K562 (cell line): ENCODE results near the gene MCC. TPM values are rescaled to one million over a fixed set of nuclear protein-coding genes. Genes with fewer than 3 reads are reported as not detected.

Experiments used
- ATAC-seq: fragments of 200-7000 bp; cut with Tn5 transposase; 3 replicates; pipeline ENCODE4 v1.9.1; 2020; ENCODE audit warnings: moderate library complexity
- BruUV-seq: library from RNA; stranded (reverse); fragments of 400-500 nt; replicated peaks from 2 replicates; lab custom pipeline; 2021; lab: Mats Ljungman, UMichigan
- CTCF ChIA-PET: fragments of 300-600 bp; formaldehyde crosslinking; extraction: SDS; loops from one replicate; lab custom pipeline; 2021; ENCODE audit warnings: low intra/inter-chr PET ratio; lab: Yijun Ruan, JAX
- POLR2A ChIA-PET: fragments of 300-600, 350-650 bp; sonication (Branson Sonifier 250); formaldehyde crosslinking; extraction: SDS; loops from one replicate; lab custom pipeline; 2021; ENCODE audit warnings: antibody characterized with exemption, inconsistent platforms; lab: Yijun Ruan, JAX
- DNase-seq, 4 experiments: peaks; one replicate each; pipeline versions ENCODE4 v3.0.0 to v3.0.0-alpha.2; 2011 to 2018; ENCODE audit warnings: low spot score in 3 of 4, mixed read lengths in 3 of 4; ENCODE audit errors: extremely low read depth in 1 of 4
- FAIRE-seq: peaks from 2 replicates; lab custom pipeline; 2011; peaks lifted over from hg19 to GRCh38; lab: Jason Lieb, UNC
- H2AFZ ChIP-seq: 2 replicates; pipeline ENCODE4 v1.6.0; 2011; ENCODE audit warnings: low read depth, low read length, control low read depth, inconsistent platforms
- H3K27ac ChIP-seq: fragments of 200-600 bp; 3 replicates; pipeline ENCODE4 v1.8.0; 2011; ENCODE audit warnings: low read depth, mild to moderate bottlenecking, control low read depth, inconsistent platforms, low read length, moderate library complexity, mixed read lengths; ENCODE audit errors: extremely low read depth
- H3K27me3 ChIP-seq, 2 experiments: fragments of 300-600 bp in 1 of 2; 2 replicates in 1 of 2; 3 replicates in 1 of 2; pipeline versions ENCODE4 v1.6.0 to v1.8.0; 2011; ENCODE audit warnings: inconsistent platforms in 2 of 2, low read length in 2 of 2, mild to moderate bottlenecking in 1 of 2, mixed read lengths in 1 of 2, moderate library complexity in 1 of 2; ENCODE audit not compliant: control insufficient read depth in 2 of 2, insufficient read depth in 2 of 2
- H3K36me3 ChIP-seq: fragments of 300-600 bp; 3 replicates; pipeline ENCODE4 v1.8.0; 2011; ENCODE audit warnings: mild to moderate bottlenecking, low read length, inconsistent platforms; ENCODE audit not compliant: control insufficient read depth, insufficient read depth
- H3K4me1 ChIP-seq, 2 experiments: fragments of 200-600 bp in 1 of 2; replicated peaks in 1 of 2; 2 replicates in 1 of 2; 3 replicates in 1 of 2; pipeline versions ENCODE4 v1.5.1 to v1.8.0; 2011; ENCODE audit warnings: inconsistent platforms in 2 of 2, low read length in 2 of 2, mild to moderate bottlenecking in 1 of 2, mixed read lengths in 1 of 2, moderate library complexity in 1 of 2; ENCODE audit not compliant: control insufficient read depth in 2 of 2, insufficient read depth in 2 of 2
- H3K4me2 ChIP-seq: 2 replicates; pipeline ENCODE4 v1.6.1; 2011; ENCODE audit warnings: low read length, control low read depth, inconsistent platforms, mixed read lengths; ENCODE audit not compliant: insufficient read depth
- H3K4me3 ChIP-seq: fragments of 200-600 bp; sonication (generic), shearing (Covaris generic); 2 replicates; pipeline ENCODE4 v1.5.1; 2016; ENCODE audit warnings: control low read depth, inconsistent platforms
- H3K79me2 ChIP-seq: fragments of 200-600 bp; 3 replicates; pipeline ENCODE4 v1.8.0; 2011; ENCODE audit warnings: low read length, inconsistent platforms; ENCODE audit not compliant: control insufficient read depth, insufficient read depth
- H3K9ac ChIP-seq, 2 experiments: 2 replicates each; pipeline versions ENCODE4 v1.6.0 to v1.6.1; 2011; ENCODE audit warnings: low read depth in 2 of 2, low read length in 2 of 2, control low read depth in 1 of 2, inconsistent platforms in 1 of 2, mild to moderate bottlenecking in 1 of 2, mixed read lengths in 1 of 2; ENCODE audit not compliant: insufficient read depth in 1 of 2
- H3K9me1 ChIP-seq: one replicate; pipeline ENCODE4 v1.6.0; 2011; ENCODE audit warnings: inconsistent platforms, mild to moderate bottlenecking, low read length, moderate library complexity; ENCODE audit not compliant: control insufficient read depth, insufficient read depth
- H3K9me3 ChIP-seq: replicated peaks from 2 replicates; pipeline ENCODE4 v1.5.1; 2011; ENCODE audit warnings: low read depth, low read length, inconsistent platforms; ENCODE audit not compliant: control insufficient read depth, insufficient read depth
- H4K20me1 ChIP-seq: replicated peaks from 2 replicates; pipeline ENCODE4 v1.6.1; 2011; ENCODE audit warnings: low read length, inconsistent platforms, mixed read lengths; ENCODE audit not compliant: control insufficient read depth, insufficient read depth
- CTCF ChIP-seq, 3 experiments: IDR thresholded peaks in 2 of 3; conservative IDR thresholded peaks in 1 of 3; 2 replicates each; pipeline ENCODE4 v1.5.1; 2011 to 2012; ENCODE audit warnings: low read length in 3 of 3, mild to moderate bottlenecking in 3 of 3, control low read depth in 2 of 3, improper control_type of control experiment in 1 of 3, inconsistent platforms in 1 of 3, low read depth in 1 of 3, mixed read lengths in 1 of 3, moderate library complexity in 1 of 3; ENCODE audit not compliant: insufficient read depth in 2 of 3
- RAD21 ChIP-seq, 2 experiments: fragments of 250-450 bp in 1 of 2; fragments of 450-650 bp in 1 of 2; sonication (Bioruptor Pico) in 1 of 2; formaldehyde crosslinking in 1 of 2; IDR thresholded peaks in 1 of 2; conservative IDR thresholded peaks in 1 of 2; 2 replicates each; pipeline versions ENCODE4 v1.4.0 to v1.8.0; 2020 to 2022; ENCODE audit warnings: mild to moderate bottlenecking in 2 of 2, moderate library complexity in 1 of 2
- REST ChIP-seq, 2 experiments: fragments of 450-650 bp; formaldehyde crosslinking in 1 of 2; IDR thresholded peaks; 2 replicates each; pipeline versions ENCODE4 v1.4.0 to v1.6.1; 2014 to 2020; ENCODE audit warnings: mild to moderate bottlenecking in 2 of 2, borderline replicate concordance in 1 of 2, low read depth in 1 of 2
- SIN3A ChIP-seq, 2 experiments: fragments of 150-350 bp in 1 of 2; IDR thresholded peaks; 2 replicates each; pipeline ENCODE4 v1.6.1; 2011 to 2016; ENCODE audit warnings: borderline replicate concordance in 2 of 2, low read depth in 2 of 2, low read length in 2 of 2, mild to moderate bottlenecking in 2 of 2, moderate library complexity in 2 of 2; ENCODE audit not compliant: control insufficient read depth in 1 of 2
- SMC3 ChIP-seq: conservative IDR thresholded peaks from 2 replicates; pipeline ENCODE4 v1.6.1; 2011; ENCODE audit warnings: low read depth, low read length, improper control_type of control experiment; ENCODE audit not compliant: insufficient read depth
- WGBS: fragments of 100-300 bp; shearing (Covaris generic); methylation state at CpG from one replicate; pipeline ENCODE4 v1.1.6; 2016; ENCODE audit warnings: low coverage, mixed read lengths; ENCODE audit not compliant: insufficient coverage; ENCODE audit errors: missing lambda C conversion rate; 5-methylcytosine and 5-hydroxymethylcytosine counted together
- in situ Hi-C: fragments of 300-500 bp; cut with MboI; formaldehyde crosslinking; loops from 4 replicates; pipeline ENCODE4 v1.15.0; 2018; ENCODE audit warnings: inconsistent platforms, mixed read lengths
- intact Hi-C: fragments of 100-400 bp; cut with micrococcal nuclease; formaldehyde crosslinking; loops from 2 replicates; pipeline ENCODE4 v1.14.2; 2022
- polyA plus RNA-seq, 8 experiments: library from polyadenylated mRNA; depleted of rRNA in 4 of 8; stranded (reverse) in 5 of 8; unstranded in 3 of 8; fragments of >200 nt; fragmentation: Nextera tagmentation in 2 of 8; fragmentation: Illumina TruSeq in 1 of 8; extraction: Ambion mirVana in 2 of 8; extraction: Trizol in 1 of 8; gene quantifications; 2 replicates each; pipeline versions ENCODE4 v1.2.1 to v1.2.3, GENCODE V29; 2011 to 2014; ENCODE audit warnings: inconsistent platforms in 1 of 8, missing spikeins in 1 of 8
- total RNA-seq, 7 experiments: library from RNA; depleted of rRNA in 6 of 7; stranded (reverse); fragments of >200 nt in 6 of 7; fragmentation: Illumina TruSeq in 2 of 7; extraction: Trizol in 2 of 7; gene quantifications; 2 replicates each; pipeline versions ENCODE4 v1.2.1 to v1.2.3, GENCODE V29; 2011 to 2021; ENCODE audit warnings: low replicate concordance in 1 of 7

MCC gene
- total and polyA plus RNA-seq, 9 of the 15 experiments (the other 6 are each of a cell fraction or from before 2014, with no cell fraction given), result 0.04 to 0.24 (median 0.06) TPM; not detected in 1

GRCh38 chr5:113447498-113448050, 40.7 kb downstream of the MCC start:
- Histone ChIP-seq H3K27me3 (no peaks in the 10 kb centered on the region; a peak in 1 of 5 replicates), H3K9me3 (no peaks in the 10 kb centered on the region), H3K27ac (no peak overlapping the region), H3K36me3 (no peaks in the 10 kb centered on the region), H3K4me3 (no peak overlapping the region), H3K4me2 (no peak overlapping the region), H2AFZ (no peak overlapping the region), H3K9me1 (no peaks in the 10 kb centered on the region), H3K79me2 (no peaks in the 10 kb centered on the region), H3K4me1 (no peaks in the 10 kb centered on the region), H3K9ac (no peak overlapping the region), H4K20me1 (no peaks in the 10 kb centered on the region)
- in situ Hi-C loops, result loop anchor here (5.0 kb wide), 1 partner anchor 50 kb away; no protein-coding TSS in a partner anchor
- ChIA-PET POLR2A (no interaction called here), CTCF (no interaction called here)
- 5% methylated on average over 3 of the region's 4 CpGs for WGBS
- no TSS peak for BruUV-seq
- TF ChIP-seq RAD21 (CRISPR knock-in tag; conservative IDR thresholded peaks at IDR 0.05 in 1 of 2, IDR thresholded peaks at IDR 0.05 in 1 of 2) (peak in 1 of 2 experiments; percentile 41; a peak in 3 of 4 replicates), CTCF (IDR thresholded peaks at IDR 0.05 in 2 of 3, conservative IDR thresholded peaks at IDR 0.05 in 1 of 3; ENCODE audit: insufficient read depth in 2 of 3, low read depth in 1 of 3, low read length in 3 of 3) (peak; percentile 39 to 51 (median 47)), SMC3 (peak; percentile 33; the same call in 1 of the 2 replicates), SIN3A (IDR thresholded peaks at IDR 0.05; ENCODE audit: borderline replicate concordance in 2 of 2, control insufficient read depth in 1 of 2, low read depth in 2 of 2, low read length in 2 of 2) (no peak), REST (IDR thresholded peaks at IDR 0.05; ENCODE audit: borderline replicate concordance) (0 out of 2 replicates have a peak, but pooled peaks have one; percentile 12), REST (CRISPR knock-in tag; IDR thresholded peaks at IDR 0.05; ENCODE audit: low read depth) (no peak)
- DNase-seq (peak in 2 of 4 experiments; percentile 21 to 34), FAIRE-seq (peak; percentile 49), ATAC-seq (peak; percentile 87)
- intact Hi-C loops, result loop anchor here (5.0 to 10.0 kb wide), 2 partner anchors 60 to 157 kb away; no protein-coding TSS in a partner anchor
